Medulla oblongata (tissue), 1 donor: ENCODE data around the gene CD99L2.
"Not testable (repeated sequence)": the region's sequence is repeated elsewhere in the genome, so short reads cannot be mapped to it uniquely, and the experiment has no call there.

Experiments
- DNase-seq: peaks from one replicate; pipeline ENCODE4 v3.0.0-alpha.2; 2015; ENCODE audit errors: extremely low spot score

The CD99L2 gene

DNA sequence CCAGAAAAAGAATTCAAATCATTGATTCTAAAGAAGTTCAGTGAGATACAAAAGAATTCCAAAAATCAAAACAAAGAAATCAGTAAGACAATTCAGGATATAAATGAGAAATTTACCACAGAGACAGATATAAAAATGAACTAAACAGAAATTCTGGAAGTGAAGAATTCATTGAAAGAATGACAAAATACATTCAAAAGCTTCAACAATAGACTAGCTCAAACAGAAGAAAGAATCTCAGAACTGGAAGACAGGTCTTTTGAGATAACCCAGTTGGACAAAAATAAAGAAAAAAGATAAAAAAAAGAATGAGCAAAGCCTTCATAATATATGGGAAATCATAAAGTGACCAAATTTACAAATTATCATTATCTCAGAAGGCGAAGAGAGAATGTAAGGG is 41.7 kb downstream of the CD99L2 start:
- no peak for DNase-seq

DNA sequence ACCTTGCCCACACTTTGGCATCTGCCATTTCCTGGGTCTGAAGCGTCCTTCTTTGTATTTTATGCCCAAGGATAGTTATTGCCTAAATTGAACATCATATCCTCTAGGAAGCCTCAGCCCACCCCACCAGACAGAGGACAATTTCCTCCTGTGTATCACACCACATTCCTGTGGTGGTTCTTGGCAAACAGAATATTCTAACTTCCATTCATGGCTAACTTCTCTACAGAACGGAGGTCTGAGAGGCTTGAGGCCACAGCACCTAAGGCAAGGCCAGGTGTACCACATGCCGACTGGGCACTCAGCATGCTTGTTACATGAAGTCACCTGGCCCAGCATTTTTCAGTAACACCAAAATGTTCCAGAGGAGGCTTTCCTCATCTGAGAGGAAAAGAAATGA is 42.4 kb downstream of the CD99L2 start:
- DNase-seq, result no peak

DNA sequence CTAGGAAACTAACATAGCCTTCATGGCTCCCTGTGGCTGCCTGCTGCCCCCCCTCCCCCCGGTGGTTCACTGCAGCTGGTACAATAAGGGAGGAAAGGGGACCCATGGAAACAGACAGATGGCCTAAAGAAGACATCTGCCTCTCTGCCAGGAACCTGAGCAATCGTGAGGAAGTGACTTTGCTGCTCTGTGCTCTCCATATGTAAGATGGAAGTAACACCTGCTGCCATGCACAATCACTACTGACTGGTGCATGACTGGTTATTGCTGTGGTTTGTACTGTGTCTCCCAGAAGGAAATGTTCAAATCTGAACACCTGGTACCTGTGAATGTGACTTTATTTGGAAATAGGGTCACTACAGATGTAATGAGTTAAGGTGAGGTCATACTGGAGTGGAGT is 43.6 kb downstream of the CD99L2 start:
- no peak for DNase-seq

DNA sequence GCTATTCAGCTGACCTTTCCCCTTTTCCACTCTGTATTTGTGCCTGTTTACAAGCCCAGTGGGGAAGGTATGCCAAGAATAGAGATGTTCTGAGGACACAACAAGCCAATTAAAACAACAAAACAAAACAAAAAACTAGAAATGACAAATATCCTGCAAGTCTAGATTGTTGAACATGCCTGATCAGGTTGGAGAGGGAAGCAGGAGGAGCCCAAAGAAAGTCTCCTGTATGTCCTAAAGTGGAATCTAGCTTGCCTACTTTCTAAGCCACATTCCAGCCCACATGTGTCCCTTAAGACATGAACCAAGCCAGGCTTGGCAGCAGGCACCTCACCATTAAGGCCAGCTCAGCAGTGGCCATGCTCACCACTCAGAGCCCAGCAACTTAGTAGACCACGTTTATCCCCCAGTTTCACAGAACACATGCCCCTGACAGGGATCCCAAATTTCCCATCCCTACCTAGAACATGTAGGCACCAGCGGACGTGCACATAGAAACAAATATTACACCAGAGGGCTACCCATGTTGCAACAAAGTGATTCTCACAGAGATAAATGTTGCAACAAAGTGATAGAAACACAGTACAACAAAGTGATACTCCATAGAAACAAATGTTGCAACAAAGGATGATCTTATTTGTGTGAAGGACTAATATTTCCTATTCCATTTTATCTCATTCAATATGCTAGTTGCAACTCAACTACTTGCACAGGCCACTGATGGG is 48.3 kb downstream of the CD99L2 start:
- no peak for DNase-seq

DNA sequence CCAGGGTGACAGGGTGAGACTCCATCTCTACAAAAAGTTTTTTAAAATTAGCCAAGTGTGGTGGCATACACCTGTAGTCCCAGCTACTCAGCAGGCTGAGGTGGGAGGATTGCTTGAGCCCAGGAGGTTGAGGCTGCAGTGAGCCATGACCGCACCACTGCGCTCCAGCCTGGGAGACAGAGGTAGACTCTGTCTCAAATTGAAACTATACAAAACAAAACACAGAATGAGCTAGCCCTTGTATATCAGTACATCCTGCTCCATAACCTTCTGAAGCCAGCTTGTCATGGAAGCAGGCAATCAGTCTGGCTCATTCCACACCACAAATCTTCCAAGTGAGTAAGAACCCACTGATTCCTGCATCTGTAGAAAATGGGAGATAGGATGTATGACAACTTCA is 49.0 kb downstream of the CD99L2 start:
- no peak for DNase-seq

DNA sequence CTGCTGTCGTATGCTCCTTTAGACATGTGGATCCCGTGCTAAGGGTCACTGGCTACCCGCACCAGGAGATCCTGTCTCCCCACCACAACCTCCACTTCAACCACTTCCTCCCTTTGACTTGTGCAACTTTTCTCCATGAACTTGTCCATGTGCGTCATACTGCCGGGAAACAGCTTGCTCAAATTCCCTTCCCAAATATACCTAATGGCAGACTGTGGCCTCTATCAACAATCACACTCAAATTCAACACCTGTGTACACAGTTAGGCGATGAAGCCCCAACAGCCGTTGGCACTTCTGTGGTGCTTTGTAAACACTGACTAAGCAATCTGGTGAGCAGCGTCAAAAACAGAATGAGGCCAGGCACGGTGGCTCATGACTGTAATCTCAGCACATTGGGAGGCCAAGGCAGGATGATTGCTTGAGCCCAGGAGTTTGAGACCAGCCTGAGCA is 49.5 kb downstream of the CD99L2 start:
- no peak for DNase-seq

DNA sequence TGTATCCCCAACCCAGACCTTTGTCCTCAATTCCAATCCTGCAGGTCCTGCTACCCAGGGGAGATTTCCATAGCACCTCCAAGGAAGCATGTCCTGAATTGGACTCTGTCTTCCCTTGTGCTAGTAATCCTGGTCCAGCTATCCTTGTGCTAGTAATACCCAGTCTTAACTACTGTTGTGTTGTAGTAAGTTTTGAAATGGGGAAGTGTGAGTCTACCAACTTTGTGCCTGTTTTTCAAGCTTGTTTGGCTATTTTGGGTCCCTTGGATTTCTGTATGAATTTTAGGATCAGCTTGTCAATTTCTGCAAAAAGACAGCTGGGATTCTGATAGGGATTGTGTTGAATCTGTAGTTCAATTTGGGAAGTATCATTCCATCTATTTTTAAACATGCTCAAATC is 51.4 kb downstream of the CD99L2 start:
- no peak for DNase-seq

DNA sequence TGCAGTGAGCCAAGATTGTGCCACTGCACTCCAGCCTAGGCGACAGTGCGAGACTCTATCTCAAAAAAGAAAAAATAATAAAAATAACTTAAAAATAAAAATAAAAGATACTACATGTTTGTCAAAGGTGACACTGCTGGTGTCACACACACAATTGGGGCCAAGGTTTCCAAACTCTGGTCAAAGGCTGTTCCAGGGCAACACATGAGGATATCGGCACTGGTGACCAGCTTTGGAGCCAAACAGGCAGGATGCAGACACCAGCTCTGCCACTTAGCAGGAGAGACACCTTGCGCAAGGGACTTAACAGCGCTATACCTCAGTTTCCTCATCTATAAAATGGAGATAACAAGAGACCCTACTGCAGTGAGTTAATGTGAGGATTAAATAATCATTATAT is 52.3 kb downstream of the CD99L2 start:
- DNase-seq, result no peak

DNA sequence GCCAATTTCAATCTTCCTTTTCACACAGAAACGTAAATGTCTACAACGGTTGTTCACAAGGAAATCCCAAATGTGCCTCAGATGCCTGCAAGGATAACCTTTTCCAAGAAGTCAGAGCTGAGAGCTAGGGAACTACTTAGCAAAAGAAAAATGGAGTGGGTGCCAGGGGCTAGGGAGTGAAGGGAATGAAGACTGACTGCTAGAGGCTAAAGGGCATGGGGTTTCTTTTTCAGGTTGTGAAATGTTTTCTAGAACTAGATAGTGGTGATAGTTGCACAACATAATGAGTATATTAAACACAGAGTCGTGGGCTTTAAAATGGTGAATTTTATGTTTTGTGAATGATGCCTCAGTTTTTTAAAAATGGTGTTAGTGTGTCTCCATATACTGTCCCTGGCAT is 53.4 kb downstream of the CD99L2 start:
- no peak for DNase-seq

DNA sequence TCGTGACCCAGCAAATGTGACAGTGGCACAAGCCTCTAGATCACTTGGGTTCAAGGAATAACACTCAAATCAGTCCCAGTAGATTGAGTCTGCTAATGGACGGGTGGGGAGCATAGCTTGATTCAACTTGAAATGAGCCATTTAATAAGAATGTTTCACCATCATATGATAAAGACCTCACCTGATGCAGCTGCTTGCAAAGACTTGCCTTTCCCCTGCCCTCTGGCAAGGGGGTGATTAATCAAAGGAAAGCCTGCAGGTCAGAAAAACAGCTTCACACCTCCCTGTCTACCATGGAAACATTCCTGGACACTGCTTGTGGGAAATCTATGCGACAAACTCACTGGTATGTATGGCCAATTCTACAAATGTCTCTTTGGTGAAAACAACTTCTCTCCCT is 54.5 kb downstream of the CD99L2 start:
- DNase-seq, result no peak

DNA sequence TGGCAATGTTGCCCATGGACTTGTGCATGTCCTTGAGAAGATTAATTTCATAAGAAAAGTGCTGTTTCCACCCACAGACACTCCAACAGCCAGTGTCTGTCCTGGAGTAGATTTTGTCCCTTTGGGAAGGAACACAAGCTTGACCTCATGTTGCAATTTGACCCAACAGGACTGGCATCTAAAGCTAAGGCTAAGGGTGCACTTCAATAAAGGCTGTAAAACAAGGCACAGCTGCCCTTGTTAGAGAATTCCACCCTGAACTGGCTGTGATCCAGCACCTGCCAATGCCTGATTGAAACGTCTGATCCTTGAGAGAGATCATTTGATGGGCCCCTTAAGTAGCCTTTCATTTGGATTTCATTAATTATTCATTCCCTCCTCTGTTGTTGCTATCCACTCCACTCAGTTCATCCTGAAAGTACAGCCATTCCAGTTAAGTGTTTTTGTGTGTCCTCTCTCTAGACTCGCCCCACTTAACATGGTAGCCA is 56.2 kb downstream of the CD99L2 start:
- no peak for DNase-seq

DNA sequence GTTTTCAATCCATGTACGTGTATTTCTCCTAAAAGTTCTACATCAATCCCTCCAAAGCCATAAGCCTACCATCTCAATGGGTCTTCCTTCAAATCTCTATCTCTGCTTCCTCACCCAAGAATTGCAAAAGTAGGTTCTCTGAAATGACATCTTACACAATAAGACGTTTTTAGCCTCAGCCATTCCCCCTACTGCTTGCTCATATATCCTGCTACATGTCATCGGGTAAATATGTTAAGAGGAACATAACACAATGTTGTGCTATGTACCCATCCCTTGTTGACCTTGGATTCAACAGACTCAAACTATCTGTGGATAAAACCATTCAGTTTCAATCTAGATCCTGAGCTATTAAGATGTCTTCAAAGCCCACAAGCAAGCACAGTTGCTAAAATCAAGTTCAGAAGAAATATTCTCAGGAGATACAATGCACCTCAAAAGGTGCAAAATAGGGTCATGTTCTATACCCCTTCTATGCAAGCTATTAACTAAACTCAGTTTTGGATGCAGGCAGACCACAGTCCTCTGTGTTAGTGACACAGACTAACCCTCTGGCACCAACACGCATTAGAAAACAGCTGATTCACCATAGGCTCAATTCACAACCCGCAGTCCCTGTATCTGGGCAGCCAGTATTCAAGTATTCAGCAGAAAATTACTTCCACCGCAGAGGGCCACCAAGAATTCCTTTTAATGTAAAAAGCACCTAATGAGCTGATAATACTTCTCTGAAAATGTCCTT is 56.8 kb downstream of the CD99L2 start:
- peak; percentile 2 for DNase-seq

DNA sequence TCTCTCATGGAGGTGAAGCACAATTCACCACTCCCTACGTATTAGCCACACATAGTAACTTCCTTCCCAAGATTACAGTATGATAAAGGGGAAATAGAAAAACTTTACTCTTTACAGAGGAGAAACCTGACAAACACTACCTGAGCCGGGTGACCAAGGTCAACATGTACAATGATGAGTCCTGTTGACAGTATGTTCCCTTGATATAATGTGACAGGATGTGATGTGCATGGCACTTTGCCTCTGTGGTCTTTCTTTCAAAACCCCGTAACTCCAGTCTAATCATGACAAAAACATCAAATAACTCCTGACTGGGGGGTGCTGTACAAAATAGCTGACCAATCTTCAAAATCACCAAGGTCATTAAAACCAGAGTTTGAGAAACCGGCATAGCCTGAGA is 60.6 kb downstream of the CD99L2 start:
- DNase-seq, result no peak

DNA sequence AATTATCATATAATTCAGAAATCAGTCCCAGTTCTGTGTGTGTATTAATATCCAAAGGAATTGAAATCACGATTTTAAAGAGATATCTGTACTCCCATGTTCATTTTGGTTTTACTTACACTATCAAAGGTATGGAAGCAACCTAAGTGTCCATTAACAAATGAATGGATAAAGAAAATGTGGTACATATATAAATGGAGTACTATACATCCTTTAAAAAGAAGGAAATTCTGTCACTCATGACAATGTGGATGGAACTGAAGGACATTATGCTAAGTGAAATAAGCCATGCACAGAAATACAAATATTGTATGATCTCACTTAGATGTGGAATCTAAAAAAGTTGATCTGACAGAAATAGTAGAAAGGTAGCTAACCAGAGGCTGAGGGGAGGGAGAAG is 63.8 kb downstream of the CD99L2 start:
- DNase-seq, result no peak

DNA sequence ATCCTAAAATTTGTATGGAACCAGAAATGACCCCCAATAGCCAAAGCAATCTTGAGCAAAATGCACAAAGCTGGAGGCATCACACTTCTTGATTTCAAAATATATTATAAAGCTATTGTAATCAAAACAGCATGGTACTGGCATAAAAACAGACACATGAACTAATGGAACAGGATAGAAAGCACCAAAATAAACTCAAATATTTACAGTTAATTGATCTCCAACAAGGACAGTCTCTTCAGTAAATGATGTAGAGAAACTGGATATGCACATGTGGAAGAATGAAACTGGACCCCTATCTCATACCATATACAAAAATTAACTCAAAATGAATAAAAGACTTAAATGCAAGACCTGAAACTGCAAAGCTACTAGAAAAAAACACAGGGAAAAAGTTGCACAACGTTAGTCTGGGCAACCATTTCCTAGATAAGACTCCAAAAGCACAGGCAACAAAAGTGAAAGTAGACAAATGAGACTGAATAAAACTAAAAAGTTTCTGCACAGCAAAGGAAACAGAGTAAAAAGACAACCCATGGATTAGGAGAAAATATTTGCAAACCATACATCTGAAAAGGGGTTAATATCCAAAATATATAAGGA is 64.9 kb downstream of the CD99L2 start:
- DNase-seq, result no peak

DNA sequence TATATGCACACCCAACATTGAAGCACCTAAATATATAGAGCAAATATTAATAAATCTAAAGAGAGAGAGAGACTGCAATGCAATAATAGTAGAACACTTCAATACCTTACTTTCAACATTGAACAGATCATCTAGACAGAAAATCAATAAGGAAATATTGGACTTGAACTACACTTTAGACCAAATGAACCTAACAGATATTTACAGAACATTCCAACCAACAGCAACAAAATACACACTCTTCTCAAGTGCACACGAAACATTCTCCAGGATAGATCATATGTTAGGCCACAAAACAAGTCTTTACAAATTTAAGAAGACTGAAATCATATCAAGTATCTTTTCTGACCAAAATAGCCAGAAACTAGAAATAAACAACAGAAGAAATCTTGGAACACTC is 66.6 kb downstream of the CD99L2 start:
- DNase-seq, result no peak

DNA sequence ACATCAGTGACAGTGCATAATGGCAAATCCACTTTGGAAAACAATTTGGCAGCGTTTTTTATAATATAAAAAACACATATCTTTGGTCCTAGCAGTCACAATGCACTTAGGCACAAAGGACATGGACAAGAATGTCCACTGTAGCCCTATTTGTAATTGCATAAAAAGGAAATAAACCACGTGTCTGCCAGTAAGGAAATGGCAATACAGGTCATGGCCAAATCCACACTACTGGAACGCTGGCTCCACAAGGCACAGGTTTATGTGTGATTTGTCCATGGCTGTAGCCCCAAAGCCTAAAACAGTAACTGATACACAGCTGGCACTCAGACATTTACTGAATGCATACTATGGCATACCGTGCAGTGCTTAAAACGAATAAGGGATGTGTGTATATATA is 69.7 kb downstream of the CD99L2 start:
- DNase-seq, result no peak

DNA sequence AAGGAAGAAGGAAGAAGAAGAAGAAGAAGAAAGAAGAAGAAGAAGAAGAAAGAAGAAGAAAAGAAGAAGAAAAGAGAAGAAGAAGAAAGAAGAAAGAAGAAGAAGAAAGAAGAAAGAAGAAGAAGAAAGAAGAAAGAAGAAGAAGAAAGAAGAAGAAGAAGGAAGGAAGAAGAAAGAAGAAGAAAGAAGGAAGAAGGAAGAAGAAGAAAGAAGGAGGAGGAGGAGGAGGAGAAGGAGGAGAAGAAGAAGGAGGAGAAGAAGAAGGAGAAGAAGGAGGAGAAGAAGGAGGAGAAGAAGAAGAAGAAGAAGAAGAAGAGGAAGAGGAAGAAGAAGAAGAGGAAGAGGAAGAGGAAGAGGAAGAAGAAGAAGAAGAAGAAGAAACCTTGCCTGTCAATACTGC is 74.1 kb downstream of the CD99L2 start:
- not testable (repeated sequence) for DNase-seq

DNA sequence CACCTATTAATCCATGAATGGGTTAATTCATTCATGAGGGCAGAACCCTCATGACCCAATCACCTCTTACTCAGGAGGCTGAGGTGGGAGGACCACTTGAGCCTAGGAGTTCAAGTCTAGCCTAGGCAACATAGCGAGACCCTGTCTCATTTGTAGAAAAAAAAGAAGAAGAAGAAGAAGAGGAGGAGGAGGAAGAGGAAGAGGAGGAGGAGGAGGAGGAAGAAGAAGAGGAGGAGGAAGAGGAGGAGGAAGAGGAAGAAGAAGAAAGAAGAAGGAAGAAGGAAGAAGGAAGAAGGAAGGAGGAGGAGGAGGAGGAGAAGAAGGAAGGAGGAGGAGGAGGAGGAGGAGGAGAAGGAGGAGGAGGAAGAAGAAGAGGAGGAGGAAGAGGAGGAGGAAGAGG is 74.6 kb downstream of the CD99L2 start:
- DNase-seq, result not testable (repeated sequence)

DNA sequence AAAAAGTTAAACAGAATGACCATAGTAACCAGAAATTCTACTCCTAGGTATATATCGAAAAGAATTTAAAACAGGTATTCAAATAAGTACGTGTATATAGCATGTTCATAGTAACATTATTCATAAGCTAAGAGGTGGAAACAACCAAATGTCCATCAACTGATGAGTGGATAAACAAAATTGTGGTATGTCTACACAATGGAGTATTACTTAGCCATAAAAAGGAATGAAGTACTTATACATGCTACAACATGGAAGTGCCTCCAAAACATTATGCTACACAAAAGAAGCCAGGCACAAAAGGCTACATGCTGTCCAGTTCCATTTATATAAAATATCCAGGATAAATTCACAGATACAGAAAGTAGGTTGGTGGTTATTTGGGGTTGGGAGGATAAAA is 76.5 kb downstream of the CD99L2 start:
- no peak for DNase-seq

DNA sequence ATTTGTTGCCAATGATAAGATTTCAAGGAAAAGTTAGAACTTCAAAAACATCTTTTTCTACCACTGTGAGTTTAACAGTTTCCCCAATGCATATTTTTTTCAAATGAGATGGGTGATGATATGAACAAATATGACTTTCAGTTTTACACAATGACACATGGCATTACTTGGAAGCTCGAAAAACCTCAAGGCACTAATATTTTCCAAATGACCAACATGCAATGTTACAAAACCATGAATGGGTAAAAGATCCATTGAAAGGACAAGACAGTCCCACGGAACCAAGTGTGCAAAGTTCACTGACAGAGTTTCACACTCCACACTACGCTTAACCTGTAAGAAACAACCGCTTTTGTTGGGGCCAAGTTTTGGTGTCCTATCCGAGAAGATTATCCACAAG is 84.5 kb downstream of the CD99L2 start:
- no peak for DNase-seq

DNA sequence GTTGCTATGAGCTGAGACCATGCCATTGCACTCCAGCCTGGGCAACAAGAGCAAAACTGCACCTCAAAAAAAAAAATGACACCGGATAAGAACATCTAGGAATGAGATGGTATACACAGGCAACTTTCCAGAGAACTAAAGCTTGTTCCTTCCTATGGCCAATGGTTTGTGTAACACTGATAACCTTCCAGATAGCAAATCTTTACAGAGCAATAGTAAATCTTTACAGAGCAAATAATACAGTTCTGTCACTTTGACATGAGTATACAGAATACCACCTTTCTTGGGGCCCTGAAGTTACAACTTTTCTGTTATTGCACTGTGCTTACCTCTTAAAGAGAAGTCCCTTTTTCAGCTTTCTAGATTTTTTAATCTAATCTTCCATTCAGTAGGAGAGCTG is 91.6 kb downstream of the CD99L2 start:
- no peak for DNase-seq

DNA sequence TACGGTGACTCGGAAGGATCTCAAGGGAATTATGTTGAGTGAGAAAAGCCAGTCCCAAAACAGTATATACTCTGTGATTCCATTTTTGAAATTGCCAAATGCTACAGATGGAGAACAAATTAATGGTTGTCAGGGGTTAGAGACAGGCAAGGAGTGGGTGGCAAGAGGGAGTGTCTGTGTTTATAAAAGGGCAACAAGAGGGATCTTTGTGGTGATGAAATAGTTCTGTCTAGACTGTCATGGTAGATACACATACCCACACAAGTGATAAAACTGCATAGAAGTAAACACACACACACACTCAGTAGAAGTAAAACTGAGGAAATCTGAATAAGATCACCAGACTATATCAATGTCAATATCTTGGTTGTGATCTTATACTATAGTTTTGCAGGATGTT is 92.7 kb downstream of the CD99L2 start:
- DNase-seq, result no peak
